GM10248 (cell line): ENCODE data around the gene XPNPEP3.
"Not testable (repeated sequence)": the region's sequence is repeated elsewhere in the genome, so short reads cannot be mapped to it uniquely, and the experiment has no call there.

ENCODE experiments used
- CTCF ChIA-PET: fragments of 300-600 bp; sonication (Branson Sonifier 250); formaldehyde crosslinking; extraction: SDS; loops from one replicate; lab custom pipeline; 2021; ENCODE audit warnings: antibody characterized with exemption; lab: Yijun Ruan, JAX
- POLR2A ChIA-PET: fragments of 350-650 bp; sonication (Branson Sonifier 250); formaldehyde crosslinking; extraction: SDS; loops from one replicate; lab custom pipeline; 2020; ENCODE audit warnings: antibody characterized with exemption; lab: Yijun Ruan, JAX
- DNase-seq: peaks from one replicate; pipeline ENCODE4 v3.0.0; 2012; ENCODE audit errors: extremely low spot score
- TF ChIP-seq, protein P1 (sequence below): IDR thresholded peaks from 2 replicates; pipeline ENCODE4 v1.5.1; 2012; ENCODE audit warnings: mild to moderate bottlenecking, low read depth; ENCODE audit errors: extremely low read depth, missing control alignments, control extremely low read depth

XPNPEP3 gene

DNA sequence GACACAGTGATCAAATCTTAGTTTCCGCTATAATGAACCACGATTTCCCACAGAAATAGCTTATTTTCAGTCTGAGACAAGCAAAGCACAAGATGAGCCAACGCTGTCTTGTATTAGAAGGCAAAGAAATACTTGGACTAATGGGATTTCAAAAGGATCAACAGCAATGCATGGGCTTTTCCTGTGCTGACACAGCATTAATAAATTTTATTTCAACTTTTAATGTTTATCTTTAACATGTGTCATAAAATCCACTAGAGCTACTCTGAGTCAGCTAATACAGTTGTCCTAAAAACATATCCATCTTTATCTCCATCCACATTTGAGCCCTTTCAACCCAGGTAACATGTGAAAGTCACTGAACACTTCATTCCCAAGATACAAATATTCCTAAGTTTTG, 22.3 kb upstream of the XPNPEP3 start:
- TF ChIP-seq, protein P1, sequence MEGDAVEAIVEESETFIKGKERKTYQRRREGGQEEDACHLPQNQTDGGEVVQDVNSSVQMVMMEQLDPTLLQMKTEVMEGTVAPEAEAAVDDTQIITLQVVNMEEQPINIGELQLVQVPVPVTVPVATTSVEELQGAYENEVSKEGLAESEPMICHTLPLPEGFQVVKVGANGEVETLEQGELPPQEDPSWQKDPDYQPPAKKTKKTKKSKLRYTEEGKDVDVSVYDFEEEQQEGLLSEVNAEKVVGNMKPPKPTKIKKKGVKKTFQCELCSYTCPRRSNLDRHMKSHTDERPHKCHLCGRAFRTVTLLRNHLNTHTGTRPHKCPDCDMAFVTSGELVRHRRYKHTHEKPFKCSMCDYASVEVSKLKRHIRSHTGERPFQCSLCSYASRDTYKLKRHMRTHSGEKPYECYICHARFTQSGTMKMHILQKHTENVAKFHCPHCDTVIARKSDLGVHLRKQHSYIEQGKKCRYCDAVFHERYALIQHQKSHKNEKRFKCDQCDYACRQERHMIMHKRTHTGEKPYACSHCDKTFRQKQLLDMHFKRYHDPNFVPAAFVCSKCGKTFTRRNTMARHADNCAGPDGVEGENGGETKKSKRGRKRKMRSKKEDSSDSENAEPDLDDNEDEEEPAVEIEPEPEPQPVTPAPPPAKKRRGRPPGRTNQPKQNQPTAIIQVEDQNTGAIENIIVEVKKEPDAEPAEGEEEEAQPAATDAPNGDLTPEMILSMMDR: no peak
- ChIA-PET POLR2A (no interaction called here), CTCF (interaction anchor here (1.0 to 2.1 kb wide), 4 partner anchors 15 to 88 kb away, joined by 4 read pairs; partner anchors contain the start of gene SLC25A17)
- no peak for DNase-seq

DNA sequence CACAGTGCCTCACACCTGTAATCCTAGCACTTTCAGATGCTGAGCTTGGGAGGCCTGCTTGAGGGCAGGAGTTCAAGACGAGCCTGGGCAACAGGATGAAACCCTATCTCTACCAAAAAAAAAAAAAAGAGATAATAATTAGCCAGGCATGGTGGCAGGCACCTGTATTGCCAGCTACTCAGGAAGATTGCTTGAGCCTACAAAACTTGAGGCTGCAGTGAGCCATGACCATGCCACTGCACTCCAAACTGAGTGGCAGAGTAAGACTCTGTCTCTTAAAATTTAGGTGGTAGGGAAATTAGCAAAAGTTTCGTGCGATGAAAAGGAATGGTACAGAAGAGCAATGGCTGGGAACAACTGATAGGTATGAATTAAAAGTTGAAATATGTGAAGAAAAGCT, 18.5 kb upstream of the XPNPEP3 start:
- TF ChIP-seq, protein P1: no peak
- CTCF ChIA-PET: interaction anchor here (1.1 to 2.3 kb wide), 3 partner anchors 16 to 45 kb away, joined by 3 to 5 read pairs (median 4); partner anchors contain the start of genes ST13 and XPNPEP3
- DNase-seq: no peak
- POLR2A ChIA-PET: interaction anchor here (0.7 kb wide), 1 partner anchor 352 kb away, joined by 3 read pairs; no protein-coding TSS in a partner anchor

DNA sequence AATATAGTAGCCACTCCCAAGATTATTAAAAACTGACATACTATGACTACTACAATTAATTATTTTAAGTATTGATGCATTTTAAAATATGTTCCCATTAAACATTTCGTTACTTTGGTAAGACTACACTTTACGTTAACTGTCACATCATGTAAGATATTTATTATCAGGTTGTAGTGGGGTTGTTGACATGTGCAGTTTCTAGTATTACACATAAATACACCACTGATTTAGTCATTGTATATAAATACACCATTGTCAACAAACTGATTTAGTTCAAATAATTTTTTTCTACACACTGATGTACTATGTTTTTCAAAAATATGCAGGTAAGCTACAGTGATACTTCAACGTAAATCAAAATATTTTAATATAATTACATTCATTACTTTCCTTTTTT, 12.0 kb upstream of the XPNPEP3 start:
- TF ChIP-seq, protein P1: no peak
- DNase-seq: no peak
- CTCF ChIA-PET: no interaction called here
- POLR2A ChIA-PET: no interaction called here

DNA sequence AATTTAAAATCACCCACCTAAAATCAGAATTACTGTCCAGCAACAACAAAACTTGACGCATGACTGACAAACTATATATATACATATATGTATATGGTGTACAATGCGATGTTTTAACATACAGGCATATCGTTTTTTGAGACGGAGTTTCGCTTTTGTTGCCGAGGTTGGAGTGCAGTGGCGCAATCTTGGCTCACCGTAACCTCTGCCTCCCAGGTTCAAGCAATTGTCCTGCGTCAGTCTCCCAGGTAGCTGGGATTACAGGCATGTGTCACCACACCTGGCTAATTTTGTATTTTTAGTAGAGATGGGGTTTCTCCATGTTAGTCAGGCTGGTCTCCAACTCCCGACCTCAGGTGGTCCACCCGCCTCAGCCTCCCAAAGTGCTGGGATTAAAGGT, 11.1 kb upstream of the XPNPEP3 start:
- POLR2A ChIA-PET: not testable (repeated sequence)
- CTCF ChIA-PET: interaction anchor here (0.7 kb wide), 1 partner anchor 357 kb away, joined by 3 read pairs; no protein-coding TSS in a partner anchor

DNA sequence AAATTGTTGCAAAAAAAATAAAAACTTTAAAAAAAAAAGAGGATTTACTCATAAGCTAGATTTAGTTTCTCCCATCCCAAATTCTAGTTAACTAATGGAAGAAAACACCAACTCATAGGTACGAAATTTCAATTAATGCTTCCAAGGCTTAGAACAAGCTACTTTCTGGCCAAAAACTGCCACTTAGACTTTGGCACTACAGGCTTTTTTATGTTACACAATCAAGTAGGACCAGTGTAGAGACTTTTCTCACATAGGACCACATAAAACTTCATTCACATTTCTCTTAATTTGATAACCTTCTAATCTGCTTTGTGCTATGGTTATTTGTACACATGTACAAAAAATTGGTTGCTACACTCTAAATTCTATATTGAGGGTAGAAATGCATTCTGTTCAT, 3.6 kb upstream of the XPNPEP3 start:
- POLR2A ChIA-PET: no interaction called here
- TF ChIP-seq, protein P1: no peak
- DNase-seq: no peak
- CTCF ChIA-PET: interaction anchor here (1.1 to 1.8 kb wide), 4 partner anchors 19 to 69 kb away, joined by 3 to 10 read pairs (median 4); no protein-coding TSS in a partner anchor

More for the DNA sequence above, 11.1 kb upstream of the XPNPEP3 start:
- DNase-seq: not testable (repeated sequence)

DNA sequence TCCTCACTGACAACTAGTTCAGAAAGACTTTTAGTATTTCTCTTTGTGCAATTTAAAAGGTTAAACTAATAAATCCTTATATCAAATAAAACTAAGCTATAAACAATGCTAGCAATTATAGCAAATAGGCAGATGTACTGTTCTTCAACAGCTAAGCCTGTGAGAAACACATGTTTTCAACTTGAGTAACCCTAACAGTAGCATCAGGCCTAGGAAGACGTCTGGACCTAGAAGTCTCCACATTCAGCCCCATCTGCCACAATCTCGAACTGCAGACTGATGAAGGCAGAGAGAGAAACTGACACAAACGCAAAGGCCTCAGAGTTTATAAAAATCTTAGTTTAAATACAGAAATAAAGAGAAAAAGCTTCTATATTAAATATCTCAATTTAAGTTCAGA, 3.0 kb upstream of the XPNPEP3 start:
- CTCF ChIA-PET: interaction anchor here (1.1 to 1.7 kb wide), 4 partner anchors 15 to 69 kb away, joined by 3 to 5 read pairs (median 4); no protein-coding TSS in a partner anchor
- POLR2A ChIA-PET: no interaction called here
- TF ChIP-seq, protein P1: no peak
- no peak for DNase-seq

DNA sequence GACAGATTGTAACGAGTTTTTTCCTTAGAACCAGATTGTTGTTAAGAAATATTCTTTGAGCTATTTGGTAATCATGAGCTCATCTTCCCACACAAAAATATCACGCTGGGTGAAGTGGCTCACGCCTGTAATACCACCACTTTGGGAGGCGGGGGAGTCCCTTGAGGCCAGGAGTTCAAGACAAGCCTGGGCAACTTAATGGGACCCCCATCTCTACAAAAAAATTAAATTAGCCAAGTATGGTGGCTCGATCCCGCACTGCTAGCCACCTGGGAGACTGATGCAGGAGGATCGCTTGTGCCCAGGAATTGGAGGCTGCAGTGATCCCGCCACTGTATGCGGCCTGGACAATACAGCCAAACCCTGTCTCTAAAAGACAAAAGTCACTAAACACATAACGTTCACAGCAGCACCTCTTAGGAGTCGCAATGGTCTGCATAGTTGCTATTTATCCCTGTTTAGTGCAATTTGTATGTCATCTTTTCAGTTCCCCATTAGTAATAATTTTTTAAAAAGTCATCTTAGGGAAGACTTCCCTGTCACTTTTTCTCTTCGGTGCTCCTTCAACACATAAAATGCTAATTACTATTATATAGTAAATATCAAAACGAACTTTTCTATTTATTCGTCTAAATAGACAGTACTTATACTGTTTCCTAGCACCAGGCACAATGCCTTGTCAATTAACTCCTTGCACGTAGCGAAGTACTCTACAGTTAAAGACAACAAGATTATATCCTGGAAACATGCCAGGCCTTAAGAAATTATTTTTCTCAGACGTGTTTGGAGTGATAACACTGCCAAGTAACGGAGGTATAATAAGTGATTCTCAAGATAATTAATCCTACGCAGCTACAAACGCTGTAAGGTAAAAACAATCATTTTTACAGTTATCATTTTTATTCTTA, 1.6 kb upstream of the XPNPEP3 start:
- TF ChIP-seq, protein P1: no peak
- no peak for DNase-seq
- CTCF ChIA-PET: interaction anchor here (1.4 to 4.2 kb wide), 3 partner anchors 13 to 67 kb away, joined by 4 to 24 read pairs (median 5); no protein-coding TSS in a partner anchor
- POLR2A ChIA-PET: interaction anchor here (0.6 kb wide), 1 partner anchor 14 kb away, joined by 4 read pairs; no protein-coding TSS in a partner anchor
